Measurements from ENCODE around the gene PAFAH1B1.

The PAFAH1B1 gene

DNA sequence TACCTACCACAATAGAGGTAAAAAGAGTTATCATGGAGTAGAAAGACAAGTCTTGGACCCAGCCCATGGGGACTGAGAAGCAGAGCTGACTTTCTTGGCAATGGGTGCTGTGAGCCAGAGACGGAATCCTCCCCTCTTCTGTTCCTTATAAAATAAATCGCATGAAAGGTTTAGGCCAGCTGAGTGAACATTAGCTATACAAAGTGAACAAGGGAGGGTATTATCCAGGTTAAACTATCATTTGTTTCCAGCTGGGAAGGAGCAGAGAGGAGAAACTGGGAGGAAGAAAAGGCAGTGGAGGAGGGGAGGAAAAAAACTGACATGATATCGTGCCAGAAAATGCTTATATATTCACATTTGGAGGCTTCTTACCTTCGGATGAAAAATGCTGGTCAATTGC lies 13.3 kb upstream of the PAFAH1B1 start:
- DNase-seq (ENCODE audit: low read depth) = no peak

GRCh38 chr17:2580661-2581060 lies 12.8 kb upstream of the PAFAH1B1 start:
- TF ChIP-seq, protein P1, sequence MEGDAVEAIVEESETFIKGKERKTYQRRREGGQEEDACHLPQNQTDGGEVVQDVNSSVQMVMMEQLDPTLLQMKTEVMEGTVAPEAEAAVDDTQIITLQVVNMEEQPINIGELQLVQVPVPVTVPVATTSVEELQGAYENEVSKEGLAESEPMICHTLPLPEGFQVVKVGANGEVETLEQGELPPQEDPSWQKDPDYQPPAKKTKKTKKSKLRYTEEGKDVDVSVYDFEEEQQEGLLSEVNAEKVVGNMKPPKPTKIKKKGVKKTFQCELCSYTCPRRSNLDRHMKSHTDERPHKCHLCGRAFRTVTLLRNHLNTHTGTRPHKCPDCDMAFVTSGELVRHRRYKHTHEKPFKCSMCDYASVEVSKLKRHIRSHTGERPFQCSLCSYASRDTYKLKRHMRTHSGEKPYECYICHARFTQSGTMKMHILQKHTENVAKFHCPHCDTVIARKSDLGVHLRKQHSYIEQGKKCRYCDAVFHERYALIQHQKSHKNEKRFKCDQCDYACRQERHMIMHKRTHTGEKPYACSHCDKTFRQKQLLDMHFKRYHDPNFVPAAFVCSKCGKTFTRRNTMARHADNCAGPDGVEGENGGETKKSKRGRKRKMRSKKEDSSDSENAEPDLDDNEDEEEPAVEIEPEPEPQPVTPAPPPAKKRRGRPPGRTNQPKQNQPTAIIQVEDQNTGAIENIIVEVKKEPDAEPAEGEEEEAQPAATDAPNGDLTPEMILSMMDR (conservative IDR thresholded peaks at IDR 0.05; ENCODE audit: low read length) = no peak
- H3K4me3 ChIP-seq (ENCODE audit: low read length) = no peak overlapping the region
- DNase-seq (ENCODE audit: low read depth) = no peak

More for the DNA sequence above, 13.3 kb upstream of the PAFAH1B1 start:
- H3K4me3 ChIP-seq (ENCODE audit: low read length) = no peak overlapping the region
- TF ChIP-seq, protein P1 (conservative IDR thresholded peaks at IDR 0.05; ENCODE audit: low read length) = no peak

DNA sequence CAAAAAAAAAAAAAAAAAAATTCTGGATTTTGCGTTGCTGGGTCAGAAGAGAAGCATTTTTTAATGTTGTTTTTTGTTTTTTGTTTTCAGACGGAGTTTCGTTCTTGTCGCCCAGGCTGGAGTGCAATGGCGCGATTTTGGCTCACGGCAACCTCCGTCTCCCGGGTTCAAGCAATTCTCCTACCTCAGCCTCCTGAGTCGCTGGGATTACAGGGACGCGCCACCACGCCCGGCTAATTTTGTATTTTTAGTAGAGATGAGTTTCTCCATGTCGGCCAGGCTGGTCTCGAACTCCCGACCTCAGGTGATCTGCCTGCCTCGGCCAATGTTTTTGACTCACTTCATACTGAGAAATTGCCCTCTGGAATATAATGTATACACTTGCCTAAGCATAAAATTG lies 11.0 kb upstream of the PAFAH1B1 start:
- TF ChIP-seq, protein P1 (conservative IDR thresholded peaks at IDR 0.05; ENCODE audit: low read length) = no peak
- H3K4me3 ChIP-seq (ENCODE audit: low read length) = no peak overlapping the region
- DNase-seq (ENCODE audit: low read depth) = no peak

GRCh38 chr17:2591040-2591640 lies 2.3 kb upstream of the PAFAH1B1 start:
- no peak overlapping the region for H3K4me3 ChIP-seq (ENCODE audit: low read length)
- TF ChIP-seq, protein P1 (conservative IDR thresholded peaks at IDR 0.05; ENCODE audit: low read length) = no peak
- no peak for DNase-seq (ENCODE audit: low read depth)

- TF ChIP-seq, protein P1 (conservative IDR thresholded peaks at IDR 0.05; ENCODE audit: low read length) = no peak
- DNase-seq (ENCODE audit: low read depth) = peak; percentile 68
- peak overlapping the region; percentile 91 for H3K4me3 ChIP-seq (ENCODE audit: low read length)
Observed at GRCh38 chr17:2593821-2594721, 617 bp downstream of the PAFAH1B1 start.

DNA sequence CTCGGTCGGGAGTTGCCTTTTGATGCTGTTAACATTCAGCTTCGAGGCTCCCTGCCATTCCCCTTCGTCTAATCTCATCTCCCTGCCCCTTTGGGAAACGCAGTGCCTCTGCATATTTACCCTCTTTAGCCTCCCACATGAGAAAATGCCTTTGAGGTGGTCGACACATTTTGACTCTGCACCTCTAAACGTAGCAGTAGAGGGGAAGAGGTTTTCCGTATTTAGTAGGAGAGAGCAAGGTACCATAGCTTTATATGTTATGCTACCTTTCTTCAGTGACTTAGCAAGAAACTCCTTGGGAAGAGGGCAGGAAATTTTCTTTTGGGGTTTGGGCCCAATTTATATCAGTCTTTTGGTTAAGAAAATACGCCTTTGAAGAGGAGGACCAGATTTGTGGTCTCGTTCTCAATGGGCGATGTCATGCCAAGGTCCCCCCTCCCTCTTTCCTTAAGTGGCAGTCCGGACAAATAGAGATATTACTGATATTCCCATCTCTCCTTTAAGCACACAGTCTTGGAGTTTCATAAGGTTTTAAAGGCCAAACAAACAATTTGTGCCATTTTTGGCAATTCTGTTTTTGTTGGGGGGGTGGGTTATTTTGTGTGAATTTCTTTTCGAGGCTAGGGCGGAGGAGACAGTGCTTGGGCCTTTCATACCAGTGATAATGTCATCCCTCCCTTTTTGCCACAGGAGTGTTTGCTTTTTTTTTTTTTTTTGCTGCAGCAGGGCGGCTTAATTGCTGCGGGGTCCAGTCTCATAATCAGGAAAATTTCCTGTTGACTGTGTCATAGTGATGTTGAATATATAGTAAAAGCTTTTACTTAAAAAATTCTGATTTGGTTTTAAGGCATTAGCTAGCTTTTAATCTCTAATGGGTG lies 1.5 kb downstream of the PAFAH1B1 start:
- TF ChIP-seq, protein P1 (conservative IDR thresholded peaks at IDR 0.05; ENCODE audit: low read length) = no peak
- peak overlapping the region; percentile 91 for H3K4me3 ChIP-seq (ENCODE audit: low read length)
- no peak for DNase-seq (ENCODE audit: low read depth)

Data from AG10803 (cell line).